CD14-positive monocyte (primary cell): ENCODE data around the gene CREBL2. TPM values are rescaled to one million over a fixed set of nuclear protein-coding genes. Genes with fewer than 3 reads are reported as not detected.

Experiments used
- DNase-seq, 3 donors: peaks; one replicate each; pipeline ENCODE4 v3.0.0-alpha.2; 2011 to 2022
- H2AFZ ChIP-seq: 2 replicates; pipeline ENCODE4 v1.6.0; 2012; ENCODE audit warnings: mild to moderate bottlenecking, low read depth, low read length, inconsistent platforms; ENCODE audit not compliant: insufficient read depth, poor library complexity, severe bottlenecking
- H3K27ac ChIP-seq, 2 donors: 1 replicate in 1 of 2; 2 replicates in 1 of 2; pipeline ENCODE4 v1.5.1; 2012 to 2013; ENCODE audit warnings: low read length in 2 of 2, control low read depth in 1 of 2, inconsistent platforms in 1 of 2, low read depth in 1 of 2, mild to moderate bottlenecking in 1 of 2
- H3K27me3 ChIP-seq, 2 donors: one replicate each; pipeline versions ENCODE4 v1.6.0 to v1.6.1; 2011 to 2013; ENCODE audit warnings: low read length in 2 of 2; ENCODE audit not compliant: control insufficient read depth in 2 of 2, insufficient read depth in 2 of 2
- H3K36me3 ChIP-seq, 2 donors: replicated peaks in 1 of 2; 1 replicate in 1 of 2; 2 replicates in 1 of 2; pipeline versions ENCODE4 v1.5.1 to v1.6.1; 2012 to 2013; ENCODE audit warnings: low read length in 2 of 2, control low read depth in 1 of 2, inconsistent platforms in 1 of 2, mild to moderate bottlenecking in 1 of 2; ENCODE audit not compliant: insufficient read depth in 2 of 2, control insufficient read depth in 1 of 2
- H3K4me1 ChIP-seq, 2 donors: 1 replicate in 1 of 2; 2 replicates in 1 of 2; pipeline versions ENCODE4 v1.5.1 to v1.6.1; 2012 to 2013; ENCODE audit warnings: low read length in 2 of 2, control low read depth in 1 of 2, inconsistent platforms in 1 of 2, mild to moderate bottlenecking in 1 of 2, moderate library complexity in 1 of 2; ENCODE audit not compliant: insufficient read depth in 2 of 2, control insufficient read depth in 1 of 2
- H3K4me2 ChIP-seq: replicated peaks from 2 replicates; pipeline ENCODE3; 2012; ENCODE audit warnings: low read length, moderate library complexity, mild to moderate bottlenecking; ENCODE audit not compliant: poor library complexity, severe bottlenecking; ENCODE audit errors: extremely low read depth
- H3K4me3 ChIP-seq, 3 experiments: fragments of 200-600 bp in 1 of 3; sonication (generic) in 1 of 3; replicated peaks in 1 of 3; 1 replicate in 2 of 3; 2 replicates in 1 of 3; pipeline ENCODE4 v1.5.1; 2011 to 2013; ENCODE audit warnings: low read length in 3 of 3, mild to moderate bottlenecking in 3 of 3, control low read depth in 2 of 3, low read depth in 2 of 3, inconsistent platforms in 1 of 3, moderate library complexity in 1 of 3
- H3K79me2 ChIP-seq: 2 replicates; pipeline ENCODE4 v1.6.0; 2012; ENCODE audit warnings: mild to moderate bottlenecking, control low read depth, inconsistent platforms, low read length, moderate library complexity; ENCODE audit not compliant: insufficient read depth
- H3K9ac ChIP-seq: 2 replicates; pipeline ENCODE4 v1.6.0; 2017; ENCODE audit warnings: low read length, mild to moderate bottlenecking; ENCODE audit not compliant: insufficient read depth, poor library complexity, severe bottlenecking
- H3K9me3 ChIP-seq, 2 donors: replicated peaks in 1 of 2; 1 replicate in 1 of 2; 2 replicates in 1 of 2; pipeline versions ENCODE4 v1.5.1 to v1.6.1; 2012 to 2013; ENCODE audit warnings: low read length in 2 of 2, control low read depth in 1 of 2; ENCODE audit not compliant: control insufficient read depth in 1 of 2, insufficient read depth in 1 of 2
- H4K20me1 ChIP-seq: 2 replicates; pipeline ENCODE4 v1.6.0; 2012; ENCODE audit warnings: mild to moderate bottlenecking, low read length, control low read depth, moderate library complexity; ENCODE audit not compliant: insufficient read depth
- H3K27ac Mint-ChIP-seq, 7 donors: one replicate each; pipeline ENCODE4 v1.8.0; 2020; ENCODE audit warnings: mild to moderate bottlenecking in 7 of 7, mixed read lengths in 7 of 7, moderate library complexity in 6 of 7, inconsistent platforms in 2 of 7
- H3K27me3 Mint-ChIP-seq, 3 donors: one replicate each; pipeline ENCODE4 v1.8.0; 2021 to 2022; ENCODE audit warnings: low read depth in 3 of 3, mild to moderate bottlenecking in 3 of 3, mixed read lengths in 3 of 3, moderate library complexity in 3 of 3, inconsistent platforms in 1 of 3
- H3K36me3 Mint-ChIP-seq, 2 donors: one replicate each; pipeline ENCODE4 v1.8.0; 2020; ENCODE audit warnings: mixed read lengths in 2 of 2, inconsistent platforms in 1 of 2, mild to moderate bottlenecking in 1 of 2
- H3K4me1 Mint-ChIP-seq: one replicate; pipeline ENCODE4 v1.8.0; 2020; ENCODE audit warnings: mild to moderate bottlenecking, mixed read lengths
- H3K4me3 Mint-ChIP-seq, 2 donors: one replicate each; pipeline ENCODE4 v1.8.0; 2020; ENCODE audit warnings: mild to moderate bottlenecking in 2 of 2, mixed read lengths in 2 of 2, moderate library complexity in 1 of 2
- H3K9me3 Mint-ChIP-seq, 7 donors: one replicate each; pipeline ENCODE4 v1.8.0; 2020 to 2022; ENCODE audit warnings: mixed read lengths in 7 of 7, mild to moderate bottlenecking in 6 of 7, moderate library complexity in 6 of 7, inconsistent platforms in 2 of 7
- CTCF ChIP-seq: fragments of 200-600 bp; IDR thresholded peaks from one replicate; pipeline ENCODE4 v1.8.0; 2022; ENCODE audit warnings: antibody characterized with exemption, mild to moderate bottlenecking
- WGBS: methylation state at CpG from one replicate; pipeline ENCODE4 v1.1.5; 2013; ENCODE audit warnings: missing lambda C conversion rate; ENCODE audit not compliant: insufficient coverage; 5-methylcytosine and 5-hydroxymethylcytosine counted together
- intact Hi-C, 2 donors: fragments of 100-400 bp; cut with micrococcal nuclease; formaldehyde crosslinking; loops; one replicate each; pipeline versions ENCODE4 v1.15.0 to v1.15.1; 2023
- polyA plus RNA-seq, 3 donors: library from polyadenylated mRNA; depleted of rRNA in 1 of 3; unstranded in 2 of 3; stranded (reverse) in 1 of 3; fragments of 300-500 nt in 2 of 3; fragments of >200 nt in 1 of 3; fragmentation: Illumina TruSeq in 2 of 3; gene quantifications; 1 replicate in 2 of 3; 2 replicates in 1 of 3; pipeline ENCODE4 v1.2.3, GENCODE V29; 2012 to 2021

The CREBL2 gene
- polyA plus RNA-seq, 3 donors, result 14.4 to 45.9 (median 38.2) TPM

DNA sequence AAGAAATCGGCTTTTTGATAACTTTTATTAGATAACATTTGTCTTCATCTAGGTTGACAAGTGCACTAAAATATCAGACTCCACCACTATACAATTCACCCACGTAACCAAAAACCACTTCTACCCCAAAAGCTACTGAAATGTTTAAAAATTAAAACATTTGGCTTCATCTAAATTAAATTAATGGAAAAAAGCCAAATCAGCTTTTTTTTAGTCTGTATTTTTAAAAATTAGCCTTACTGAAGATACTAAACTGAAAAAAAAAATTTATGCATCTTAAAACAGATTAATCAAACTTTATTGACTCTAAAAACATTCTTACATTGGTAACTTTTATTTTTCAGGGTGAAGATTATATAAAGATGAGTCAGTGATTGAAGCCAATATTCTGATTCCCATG is 30.0 kb downstream of the CREBL2 start:
- intact Hi-C loops, result loop anchor here in 1 of 2 donors (10.0 kb wide), 1 partner anchor 63 kb away; no protein-coding TSS in a partner anchor
- no peak overlapping the region for H2AFZ ChIP-seq
- peaks cover 65 to 74% of the 10 kb centered on the region in 2 donors for H3K36me3 ChIP-seq
- H3K4me1 ChIP-seq, result no peaks in the 10 kb centered on the region
- Mint-ChIP-seq H3K36me3 (peaks cover 62 to 69% of the 10 kb centered on the region in 2 donors), H3K4me3 (no peak overlapping the region), H3K27ac (no peak overlapping the region), H3K27me3 (no peaks in the 10 kb centered on the region), H3K4me1 (peaks cover 2% of the 10 kb centered on the region), H3K9me3 (peaks cover 7 to 14% (median 12%) of the 10 kb centered on the region in 7 donors)
- peaks cover 8 to 14% of the 10 kb centered on the region in 2 donors for H3K9me3 ChIP-seq
- no peak overlapping the region for H3K4me2 ChIP-seq
- H3K4me3 ChIP-seq, result no peak overlapping the region
- DNase-seq, result no peak
- H3K27me3 ChIP-seq, result no peaks in the 10 kb centered on the region
- TF ChIP-seq CTCF, result no peak
- H3K79me2 ChIP-seq, result no peaks in the 10 kb centered on the region
- no CpG with 5 or more reads among the region's 2 CpGs for WGBS
- H4K20me1 ChIP-seq, result no peaks in the 10 kb centered on the region
- no peak overlapping the region for H3K9ac ChIP-seq
- no peak overlapping the region for H3K27ac ChIP-seq

- H3K4me3 ChIP-seq, result no peak overlapping the region
- Mint-ChIP-seq H3K27me3 (no peaks in the 10 kb centered on the region), H3K4me1 (no peaks in the 10 kb centered on the region), H3K4me3 (no peak overlapping the region), H3K36me3 (peaks cover 53 to 64% of the 10 kb centered on the region in 2 donors), H3K27ac (no peak overlapping the region), H3K9me3 (peaks cover 14 to 26% (median 18%) of the 10 kb centered on the region in 7 donors)
- H3K9ac ChIP-seq, result no peak overlapping the region
- H3K4me2 ChIP-seq, result no peak overlapping the region
- peaks cover 53 to 61% of the 10 kb centered on the region in 2 donors for H3K36me3 ChIP-seq
- no peaks in the 10 kb centered on the region for H3K4me1 ChIP-seq
- no peaks in the 10 kb centered on the region for H3K79me2 ChIP-seq
- no peaks in the 10 kb centered on the region for H4K20me1 ChIP-seq
- H3K9me3 ChIP-seq, result peaks cover 16 to 18% of the 10 kb centered on the region in 2 donors
- intact Hi-C loops, result loop anchor here in 1 of 2 donors (10.0 kb wide), 1 partner anchor 62 kb away; no protein-coding TSS in a partner anchor
- H3K27ac ChIP-seq, result no peak overlapping the region
- DNase-seq, result no peak
- 100% methylated on average over 2 of the region's 3 CpGs for WGBS
- H3K27me3 ChIP-seq, result no peaks in the 10 kb centered on the region
- no peak for TF ChIP-seq CTCF
- no peak overlapping the region for H2AFZ ChIP-seq
These were observed 31.2 kb downstream of the CREBL2 start for GRCh38 chr12:12642916-12643315.
